GM13977 (cell line): ENCODE data around the gene ILF2.
"Not testable (repeated sequence)": the region's sequence is repeated elsewhere in the genome, so short reads cannot be mapped to it uniquely, and the experiment has no call there.

Experiments
- DNase-seq: peaks from one replicate; pipeline ENCODE4 v3.0.0; 2012; ENCODE audit warnings: low spot score
- CTCF ChIP-seq: IDR thresholded peaks from 2 replicates; pipeline ENCODE4 v1.5.1; 2012; ENCODE audit warnings: mild to moderate bottlenecking, control low read depth; ENCODE audit not compliant: insufficient read depth; ENCODE audit errors: extremely low read depth, missing control alignments
- in situ Hi-C: fragments of 300-500 bp; cut with MboI; formaldehyde crosslinking; loops from one replicate; pipeline ENCODE4 v1.12.0; 2022; ENCODE audit warnings: low sequenced_read_pairs, low pct_unique_long_range_greater_than_20kb, mixed read lengths, inconsistent platforms; ENCODE audit not compliant: unreplicated experiment

The ILF2 gene

DNA sequence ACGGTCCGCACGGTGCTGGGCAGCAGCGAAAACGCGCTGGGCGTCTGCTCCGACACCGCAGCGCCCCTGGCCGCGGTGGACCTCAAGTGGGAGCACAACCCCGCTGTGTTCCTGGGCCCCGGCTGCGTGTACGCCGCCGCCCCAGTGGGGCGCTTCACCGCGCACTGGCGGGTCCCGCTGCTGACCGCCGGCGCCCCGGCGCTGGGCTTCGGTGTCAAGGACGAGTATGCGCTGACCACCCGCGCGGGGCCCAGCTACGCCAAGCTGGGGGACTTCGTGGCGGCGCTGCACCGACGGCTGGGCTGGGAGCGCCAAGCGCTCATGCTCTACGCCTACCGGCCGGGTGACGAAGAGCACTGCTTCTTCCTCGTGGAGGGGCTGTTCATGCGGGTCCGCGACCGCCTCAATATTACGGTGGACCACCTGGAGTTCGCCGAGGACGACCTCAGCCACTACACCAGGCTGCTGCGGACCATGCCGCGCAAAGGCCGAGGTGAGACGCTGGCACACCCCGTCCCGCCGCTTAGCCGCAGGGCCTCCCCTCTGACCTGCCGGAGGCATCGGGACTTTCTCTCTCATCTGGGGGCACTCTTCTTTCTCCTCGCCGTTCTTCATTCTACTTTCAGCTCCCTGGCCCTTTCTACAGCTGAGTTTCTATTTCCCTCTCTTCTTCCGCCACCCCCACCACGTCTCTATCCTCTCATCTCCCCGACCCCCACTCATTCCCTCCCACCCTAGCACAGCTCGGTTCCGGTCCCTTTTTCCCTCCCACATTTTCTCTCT is 8.7 kb upstream of the ILF2 start:
- DNase-seq = peak; percentile 52
- TF ChIP-seq CTCF = peak; percentile 11
- in situ Hi-C loops = loop anchor here (10.0 kb wide), 2 partner anchors 65 to 305 kb away; partner anchors contain the start of gene RAB13

DNA sequence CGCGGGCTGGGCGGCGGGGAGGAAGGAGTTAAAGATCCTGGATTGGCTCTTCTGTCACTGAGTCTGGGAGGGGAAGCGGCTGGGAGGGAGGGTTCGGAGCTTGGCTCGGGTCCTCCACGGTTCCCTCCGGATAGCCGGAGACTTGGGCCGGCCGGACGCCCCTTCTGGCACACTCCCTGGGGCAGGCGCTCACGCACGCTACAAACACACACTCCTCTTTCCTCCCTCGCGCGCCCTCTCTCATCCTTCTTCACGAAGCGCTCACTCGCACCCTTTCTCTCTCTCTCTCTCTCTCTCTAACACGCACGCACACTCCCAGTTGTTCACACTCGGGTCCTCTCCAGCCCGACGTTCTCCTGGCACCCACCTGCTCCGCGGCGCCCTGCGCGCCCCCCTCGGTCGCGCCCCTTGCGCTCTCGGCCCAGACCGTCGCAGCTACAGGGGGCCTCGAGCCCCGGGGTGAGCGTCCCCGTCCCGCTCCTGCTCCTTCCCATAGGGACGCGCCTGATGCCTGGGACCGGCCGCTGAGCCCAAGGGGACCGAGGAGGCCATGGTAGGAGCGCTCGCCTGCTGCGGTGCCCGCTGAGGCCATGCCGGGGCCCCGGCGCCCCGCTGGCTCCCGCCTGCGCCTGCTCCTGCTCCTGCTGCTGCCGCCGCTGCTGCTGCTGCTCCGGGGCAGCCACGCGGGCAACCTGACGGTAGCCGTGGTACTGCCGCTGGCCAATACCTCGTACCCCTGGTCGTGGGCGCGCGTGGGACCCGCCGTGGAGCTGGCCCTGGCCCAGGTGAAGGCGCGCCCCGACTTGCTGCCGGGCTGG is 7.9 kb upstream of the ILF2 start, which contains the start of gene NPR1:
NPR1 (plus strand) TSS at position 170 of the 818 bp plus-strand sequence; CDS start at position 591, 421 bp downstream.
- in situ Hi-C loops = loop anchor here (10.0 kb wide), 2 partner anchors 66 to 306 kb away; partner anchors contain the start of gene RAB13
- DNase-seq = peak; percentile 56
- TF ChIP-seq CTCF = no peak

DNA sequence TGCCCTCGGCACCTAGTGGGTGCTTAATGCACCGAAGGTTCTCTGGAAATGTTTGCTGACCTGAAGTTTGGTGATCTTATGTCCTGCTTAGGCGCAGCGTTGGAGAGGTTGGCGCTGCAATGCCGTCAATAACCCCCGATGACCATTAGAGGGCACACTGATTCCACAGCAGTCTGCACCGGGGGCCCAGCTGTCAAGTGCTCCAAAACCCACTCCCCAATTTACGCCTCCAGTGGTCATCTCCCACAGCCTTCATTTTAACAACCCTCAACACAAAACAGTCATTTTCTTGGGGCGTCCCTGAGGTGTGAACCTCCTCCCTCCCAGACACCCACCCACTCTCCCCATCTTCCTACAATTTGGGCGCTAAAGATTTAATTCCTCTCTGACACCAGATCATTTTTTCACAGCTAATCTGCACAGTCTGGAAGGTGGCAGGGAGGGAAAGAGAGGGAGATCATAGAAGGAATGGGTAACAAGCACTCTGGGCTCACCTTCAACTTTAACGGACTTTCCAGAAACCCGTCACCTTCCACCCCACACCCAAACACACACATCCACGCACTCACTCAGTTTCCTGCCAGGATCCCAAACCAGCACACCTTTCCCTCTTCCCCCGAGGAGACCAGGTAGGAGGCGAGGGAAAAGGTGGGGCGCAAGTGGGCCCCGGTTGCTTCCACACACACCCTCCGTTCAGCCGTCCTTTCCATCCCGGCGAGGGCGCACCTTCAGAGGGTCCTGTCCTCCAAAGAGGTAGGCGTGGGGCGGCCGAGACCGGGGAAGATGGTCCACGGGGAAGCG is 7.1 kb upstream of the ILF2 start:
- peak; percentile 95 for TF ChIP-seq CTCF
- peak; percentile 80 for DNase-seq
- in situ Hi-C loops = loop anchor here (10.0 kb wide), 2 partner anchors 67 to 307 kb away; partner anchors contain the start of gene RAB13

DNA sequence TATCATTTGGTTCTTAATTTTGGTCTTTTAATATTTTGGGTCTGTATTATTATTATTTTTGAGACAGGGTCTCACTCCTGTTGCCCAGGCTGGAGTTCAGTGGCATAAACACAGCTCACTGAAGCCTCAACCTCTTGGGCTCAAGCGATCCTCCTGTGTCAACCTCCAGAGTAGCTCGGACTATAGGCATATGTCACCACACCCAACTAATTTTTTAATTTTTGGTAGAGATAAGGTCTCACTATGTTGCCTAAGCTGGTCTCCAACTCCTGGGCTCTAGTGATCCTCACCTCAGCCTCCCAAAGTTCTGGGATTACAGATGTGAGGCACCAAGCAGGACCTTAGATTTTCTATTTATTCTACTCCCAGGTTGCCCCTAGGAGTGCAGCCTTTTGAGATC is 2.7 kb upstream of the ILF2 start:
- DNase-seq = no peak
- in situ Hi-C loops = loop anchor here (10.0 kb wide), 2 partner anchors 71 to 311 kb away; partner anchors contain the start of gene RAB13
- TF ChIP-seq CTCF = no peak

DNA sequence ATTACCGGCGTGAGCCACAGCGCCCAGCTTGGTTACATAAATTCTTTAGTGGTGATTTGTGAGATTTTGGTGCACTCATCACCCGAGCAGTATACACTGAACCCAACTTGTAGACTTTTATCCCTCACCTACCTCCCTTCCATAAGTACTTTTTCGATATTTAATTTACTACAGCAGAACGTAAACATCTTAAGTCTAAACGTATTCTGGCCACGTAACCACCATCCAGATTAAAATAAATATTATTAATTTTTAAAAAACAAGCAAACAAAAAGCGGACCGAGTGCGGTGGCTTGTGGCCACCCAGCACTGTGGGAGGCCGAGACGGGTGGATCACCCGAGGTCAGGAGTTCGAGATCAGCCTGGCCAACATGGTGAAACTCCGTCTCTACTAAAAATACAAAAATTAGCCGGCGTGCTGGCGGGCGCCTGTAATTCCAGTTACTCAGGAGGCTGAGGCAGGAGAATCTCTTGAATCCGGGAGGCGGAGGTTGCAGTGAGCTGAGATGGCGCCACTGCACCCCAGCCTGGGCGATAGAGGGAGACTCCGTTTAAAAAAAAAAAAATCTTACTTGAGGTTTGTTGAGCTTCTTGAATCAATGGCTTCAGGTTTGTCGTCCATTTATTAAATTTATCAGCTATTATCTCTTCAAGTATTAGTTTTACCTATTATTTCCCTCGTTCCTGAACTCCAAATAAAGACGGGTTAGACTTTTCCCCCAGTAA is 998 bp upstream of the ILF2 start:
- in situ Hi-C loops = loop anchor here (10.0 kb wide), 2 partner anchors 73 to 313 kb away; partner anchors contain the start of gene RAB13
- DNase-seq = not testable (repeated sequence)

DNA sequence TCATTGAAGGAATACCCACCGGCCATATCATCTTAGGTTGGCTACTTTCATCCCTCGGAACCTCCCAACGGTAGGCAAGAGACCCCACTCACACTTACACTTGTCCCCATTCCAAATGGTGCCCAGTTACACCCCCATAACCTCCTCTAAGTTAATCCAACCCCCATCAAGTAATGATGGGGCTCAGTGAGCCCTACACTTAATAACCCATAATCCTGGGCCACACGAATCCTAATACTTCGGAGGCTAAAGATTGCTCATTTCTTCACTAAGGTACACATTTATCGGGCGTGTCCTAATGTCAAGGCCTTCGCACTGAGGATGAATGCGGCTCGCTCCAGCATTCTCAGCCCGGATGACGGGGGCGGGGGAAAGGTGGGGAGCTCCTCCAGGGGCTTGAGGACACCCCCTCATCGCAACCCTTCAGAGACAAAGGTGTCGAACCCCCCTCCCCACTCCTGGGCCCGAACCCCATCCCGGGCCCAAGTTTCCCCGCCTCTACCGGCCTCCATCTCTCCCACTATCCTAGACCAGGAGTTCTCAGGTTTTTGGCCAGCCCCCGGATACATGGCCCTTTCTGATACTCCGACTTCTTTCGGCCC is 435 bp downstream of the ILF2 start:
- in situ Hi-C loops = loop anchor here (10.0 kb wide), 2 partner anchors 74 to 314 kb away; partner anchors contain the start of gene RAB13
- no peak for TF ChIP-seq CTCF
- DNase-seq = no peak
